IPS-18c (cell line): ENCODE data around the gene SEMA3B.
"Not testable (repeated sequence)": the region's sequence is repeated elsewhere in the genome, so short reads cannot be mapped to it uniquely, and the experiment has no call there.

Experiments
- H3K4me3 ChIP-seq: 2 replicates; pipeline ENCODE4 v1.7.0; 2013; ENCODE audit warnings: low read depth, mild to moderate bottlenecking, low read length, moderate library complexity; ENCODE audit not compliant: insufficient read depth
- H3K9me3 ChIP-seq: one replicate; pipeline ENCODE4 v1.6.1; 2013; ENCODE audit warnings: mild to moderate bottlenecking, low read length, moderate library complexity; ENCODE audit not compliant: control insufficient read depth, insufficient read depth

The SEMA3B gene

DNA sequence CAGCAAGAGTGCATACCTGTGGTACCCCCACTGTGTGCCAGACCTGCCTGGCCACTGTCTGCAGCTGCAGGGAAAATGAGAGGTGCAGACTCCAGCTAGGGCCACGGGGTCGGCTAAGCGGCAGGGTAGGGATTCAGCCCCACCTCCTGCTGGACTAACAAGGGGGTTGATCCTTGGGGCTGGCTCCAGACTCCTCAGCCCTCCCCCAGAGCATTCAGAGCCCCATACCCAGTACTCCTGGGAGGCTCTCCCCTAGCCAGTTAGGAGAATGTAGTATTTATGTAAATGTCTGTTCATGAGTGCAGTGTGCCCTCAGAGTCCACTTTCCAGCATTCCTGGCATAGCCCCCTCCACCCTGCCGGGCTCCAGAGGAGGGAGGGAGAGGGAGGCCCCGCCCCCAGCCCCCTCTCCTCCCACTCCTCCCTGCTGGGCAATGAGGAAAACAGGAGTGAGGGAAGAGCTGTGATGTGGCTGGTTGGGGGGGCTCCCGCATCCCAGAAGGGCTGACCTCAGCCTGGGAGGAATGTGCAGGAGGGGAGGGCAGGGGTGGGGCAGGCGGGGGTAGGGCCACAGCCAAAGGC, 4.5 kb upstream of the SEMA3B start:
- Histone ChIP-seq H3K4me3 (peak overlapping the region; percentile 21; the same call in 1 of the 2 replicates), H3K9me3 (no peaks in the 10 kb centered on the region)

DNA sequence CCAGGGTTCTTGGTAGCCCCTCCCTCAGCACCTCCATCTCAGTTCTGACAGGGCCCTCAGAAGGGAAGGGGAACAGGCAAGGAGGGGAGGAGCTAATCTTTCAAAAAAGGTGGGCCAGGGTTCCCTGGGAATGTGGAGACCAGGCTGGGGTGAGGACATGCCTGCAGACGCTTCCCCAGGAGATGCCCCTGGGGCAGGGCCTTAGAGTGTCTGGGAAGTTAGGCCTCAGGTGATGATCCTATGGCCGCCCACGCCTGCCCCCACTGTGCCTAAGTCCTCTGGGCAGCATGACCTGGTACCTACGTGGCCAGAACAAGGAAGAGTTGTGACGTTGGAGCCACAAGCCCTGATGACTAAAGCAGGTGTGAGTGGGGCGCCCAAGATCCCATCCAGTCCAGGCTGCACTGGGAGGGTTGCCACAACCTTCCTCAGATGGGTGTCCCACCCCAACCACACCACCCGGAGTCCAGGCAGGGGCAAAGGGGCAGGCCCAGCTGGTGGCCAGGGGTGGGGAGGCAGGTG, 3.9 kb upstream of the SEMA3B start:
- no peaks in the 10 kb centered on the region for H3K9me3 ChIP-seq
- H3K4me3 ChIP-seq: no peak overlapping the region

DNA sequence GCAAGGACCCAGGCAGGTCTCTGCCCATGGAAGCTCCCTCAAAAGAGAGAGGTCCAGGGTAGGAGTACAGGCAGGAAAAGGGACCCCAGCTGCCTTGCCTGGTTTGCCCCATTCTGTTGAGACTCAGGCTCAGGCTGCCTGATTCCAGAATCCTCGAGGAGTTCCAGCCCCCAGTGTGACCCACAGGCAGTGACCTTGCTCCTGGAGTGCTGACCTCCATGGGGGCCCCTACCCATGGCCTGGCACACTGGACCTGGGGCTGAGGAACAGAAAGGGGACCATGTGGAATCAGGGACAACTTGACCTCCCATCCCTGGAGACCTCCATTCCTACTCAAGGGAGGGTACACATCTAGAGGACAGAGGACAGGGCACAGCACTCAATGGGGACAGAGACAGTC, 3.4 kb upstream of the SEMA3B start:
- Histone ChIP-seq H3K9me3 (no peaks in the 10 kb centered on the region), H3K4me3 (no peak overlapping the region)

DNA sequence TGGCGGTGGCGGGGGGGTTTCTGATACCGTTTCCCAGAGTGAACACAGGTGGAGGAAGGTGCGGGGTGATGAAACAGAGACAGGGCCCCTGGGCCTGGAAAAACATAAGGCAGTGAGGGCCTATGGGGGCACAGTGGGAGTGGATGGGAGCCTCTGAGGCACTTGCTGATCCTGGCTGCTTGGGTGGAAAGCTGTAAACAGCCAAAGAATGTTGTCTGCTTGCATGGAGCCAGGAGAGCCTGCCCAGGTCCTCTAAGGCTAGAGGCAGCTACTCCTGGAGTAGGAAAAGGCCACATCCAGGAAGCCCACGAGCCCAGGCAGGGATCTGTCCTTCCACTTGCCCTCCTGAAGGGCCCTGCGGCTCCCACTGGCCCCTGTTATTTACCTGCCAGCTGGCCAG, 2.9 kb upstream of the SEMA3B start:
- Histone ChIP-seq H3K9me3 (no peaks in the 10 kb centered on the region), H3K4me3 (no peak overlapping the region)

DNA sequence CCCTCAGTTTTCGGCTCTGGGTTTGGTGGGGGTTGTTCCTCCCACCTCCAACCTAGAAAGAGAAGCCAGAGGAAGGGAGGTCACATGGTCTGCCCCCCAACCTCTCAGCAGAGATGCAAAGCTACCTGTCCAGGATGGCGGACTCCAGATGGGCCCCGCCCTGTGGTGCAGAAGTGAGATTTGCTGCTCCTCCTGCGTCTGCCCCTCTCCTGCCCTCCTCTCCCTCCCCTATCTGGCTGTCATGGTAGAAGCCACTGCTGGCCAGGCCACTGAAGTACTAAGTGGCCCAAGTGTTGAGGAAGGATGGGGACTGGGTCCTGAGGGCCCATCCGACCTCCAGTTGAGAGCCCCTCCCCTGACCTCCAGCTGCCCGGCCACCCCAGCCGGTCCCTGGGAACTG, 2.1 kb upstream of the SEMA3B start:
- H3K4me3 ChIP-seq: peak overlapping the region; percentile 15; the same call in 1 of the 2 replicates
- no peaks in the 10 kb centered on the region for H3K9me3 ChIP-seq

DNA sequence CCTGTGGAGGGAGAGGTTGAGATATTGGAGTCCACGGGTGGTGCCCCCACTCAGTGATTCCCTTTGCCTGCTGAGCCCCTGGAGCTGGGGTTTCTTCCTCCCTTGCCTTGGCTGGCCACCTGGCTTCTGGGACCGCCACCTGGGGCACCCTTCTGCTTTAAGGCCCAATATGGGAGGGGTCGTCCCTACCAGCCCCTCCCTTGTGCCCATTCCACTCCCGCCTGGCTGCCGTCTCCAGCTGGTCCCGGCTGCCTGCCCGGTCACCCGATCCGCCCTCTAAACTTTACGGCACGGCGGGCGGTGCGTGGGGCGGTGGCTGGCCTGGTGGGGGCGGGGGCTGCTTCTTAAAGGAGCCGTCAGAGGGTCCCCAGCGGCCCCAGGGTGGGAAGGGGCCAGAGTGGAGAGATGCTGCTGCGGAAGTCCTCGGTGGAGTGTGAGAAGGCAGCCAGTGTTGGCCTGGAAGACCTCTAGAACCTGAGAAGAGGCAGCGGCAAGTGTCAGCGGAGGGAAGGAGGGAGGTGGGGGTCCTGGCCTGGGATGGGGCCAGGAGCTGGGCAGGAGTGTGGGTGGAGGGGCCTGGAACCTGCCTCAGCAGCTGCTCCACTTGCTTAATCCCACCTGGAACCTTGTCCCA, 1.6 kb upstream of the SEMA3B start:
- H3K4me3 ChIP-seq: peak overlapping the region; percentile 24; the same call in 1 of the 2 replicates
- no peaks in the 10 kb centered on the region for H3K9me3 ChIP-seq

DNA sequence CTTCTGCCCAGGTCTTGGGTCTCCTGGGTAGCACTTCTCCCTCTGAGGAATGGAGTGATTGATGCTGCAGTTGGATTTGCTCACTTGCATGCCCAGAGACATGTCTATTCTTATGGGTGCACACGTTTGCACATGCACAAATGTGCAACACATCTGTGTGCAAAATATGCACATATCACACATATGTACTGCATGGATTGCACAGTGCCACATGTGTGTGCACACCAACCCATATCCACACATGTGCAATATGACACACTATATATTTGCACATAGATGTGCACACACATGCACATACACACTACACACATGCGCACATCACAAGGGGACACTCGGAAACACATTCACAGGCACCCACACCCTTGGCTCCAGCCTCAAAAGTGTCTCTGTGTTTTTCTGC, 671 bp upstream of the SEMA3B start:
- H3K9me3 ChIP-seq: no peaks in the 10 kb centered on the region
- H3K4me3 ChIP-seq: no peak overlapping the region

DNA sequence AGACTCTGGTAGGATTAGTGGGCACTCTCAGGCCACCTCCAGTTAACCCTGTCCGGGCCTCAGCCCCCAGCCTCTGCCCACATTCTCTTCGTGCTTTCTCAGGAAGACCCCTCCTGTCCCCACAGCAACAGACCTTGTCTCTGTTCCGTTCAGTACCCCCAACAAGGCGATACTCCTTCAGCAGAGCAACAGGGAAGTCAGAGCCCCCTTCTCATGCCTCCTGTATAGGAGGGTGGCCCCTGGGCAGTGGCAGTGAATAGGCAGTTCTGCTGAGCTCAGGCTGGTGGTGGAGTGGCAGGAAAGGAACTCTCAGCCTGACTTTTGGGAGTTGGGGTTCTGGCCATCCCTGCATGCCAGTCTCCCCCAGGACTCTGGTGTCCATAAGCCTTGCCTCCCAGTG, 513 bp downstream of the SEMA3B start:
- Histone ChIP-seq H3K9me3 (no peaks in the 10 kb centered on the region), H3K4me3 (no peak overlapping the region)

DNA sequence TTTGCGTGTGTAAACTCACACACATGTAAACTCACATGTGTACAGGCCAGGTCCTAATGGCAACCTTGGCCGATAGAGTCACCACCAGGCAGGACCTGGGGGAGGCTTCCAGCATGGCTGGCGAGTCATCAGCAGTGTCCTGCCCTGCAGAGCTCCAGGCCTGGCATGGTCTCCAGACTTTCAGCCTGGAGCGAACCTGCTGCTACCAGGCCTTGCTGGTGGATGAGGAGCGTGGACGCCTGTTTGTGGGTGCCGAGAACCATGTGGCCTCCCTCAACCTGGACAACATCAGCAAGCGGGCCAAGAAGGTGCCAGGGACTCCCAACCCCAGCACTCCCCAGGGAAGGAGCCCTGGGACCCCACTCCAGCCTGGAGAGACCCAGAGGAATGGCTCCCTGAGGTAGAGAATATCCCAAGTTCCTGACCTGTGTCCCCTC, 1.0 kb downstream of the SEMA3B start:
- no peak overlapping the region; the same call in 1 of the 2 replicates for H3K4me3 ChIP-seq
- H3K9me3 ChIP-seq: no peaks in the 10 kb centered on the region

DNA sequence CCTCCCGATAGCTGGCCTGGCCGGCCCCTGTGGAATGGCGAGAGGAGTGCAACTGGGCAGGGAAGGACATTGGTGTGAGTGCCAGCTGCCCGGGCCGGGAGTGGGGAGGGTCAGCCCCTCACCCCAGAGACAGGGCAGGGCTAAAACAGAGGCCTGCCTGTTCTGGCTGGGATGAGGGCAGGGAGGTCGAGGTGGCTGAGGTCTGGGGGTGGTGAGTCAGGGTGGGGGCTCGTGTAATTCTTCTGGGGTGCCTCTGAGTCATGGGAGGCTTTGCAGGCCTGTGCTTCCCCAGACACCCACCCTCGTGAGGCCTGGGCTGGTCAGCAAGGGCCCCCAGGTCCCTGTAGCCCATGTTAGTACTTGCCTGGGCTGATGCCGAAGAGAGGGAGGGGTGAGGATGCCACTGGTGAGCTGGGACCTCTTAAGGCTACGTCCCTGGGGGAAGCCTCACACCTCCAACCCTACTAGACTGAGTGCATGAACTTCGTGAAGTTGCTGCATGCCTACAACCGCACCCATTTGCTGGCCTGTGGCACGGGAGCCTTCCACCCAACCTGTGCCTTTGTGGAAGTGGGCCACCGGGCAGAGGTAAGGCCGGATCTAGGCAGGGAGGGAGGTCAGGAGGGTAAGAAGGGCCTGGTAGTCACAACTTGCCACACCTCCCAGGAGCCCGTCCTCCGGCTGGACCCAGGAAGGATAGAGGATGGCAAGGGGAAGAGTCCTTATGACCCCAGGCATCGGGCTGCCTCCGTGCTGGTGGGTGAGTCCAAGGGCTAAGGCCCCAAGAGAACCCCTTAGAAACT, 1.7 kb downstream of the SEMA3B start:
- Histone ChIP-seq H3K4me3 (no peak overlapping the region), H3K9me3 (no peaks in the 10 kb centered on the region)

DNA sequence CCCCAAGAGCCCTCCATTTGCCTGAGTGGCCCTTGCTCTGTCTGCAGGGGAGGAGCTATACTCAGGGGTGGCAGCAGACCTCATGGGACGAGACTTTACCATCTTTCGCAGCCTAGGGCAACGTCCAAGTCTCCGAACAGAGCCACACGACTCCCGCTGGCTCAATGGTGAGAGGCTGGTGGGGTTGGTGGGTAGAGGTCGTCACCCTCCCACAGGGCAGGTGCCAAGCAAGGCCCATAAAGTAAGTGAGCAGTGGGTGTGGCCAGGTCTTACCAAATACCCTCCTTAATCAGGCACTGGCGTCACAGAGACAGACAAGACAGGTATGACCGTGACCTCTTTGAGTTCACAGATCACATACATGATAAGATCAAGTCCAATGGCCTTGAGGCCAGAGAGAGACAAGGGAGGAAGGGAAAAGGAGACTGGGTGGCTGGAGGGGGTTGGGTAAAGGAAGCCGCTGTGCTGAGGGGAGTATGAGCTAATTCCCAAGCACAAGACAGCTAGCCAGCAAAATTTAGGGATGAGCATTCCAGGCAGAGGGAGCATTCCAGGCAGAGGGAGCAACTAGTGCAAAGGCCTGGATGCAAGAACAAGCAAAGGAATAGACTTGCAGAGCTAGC, 2.5 kb downstream of the SEMA3B start:
- no peaks in the 10 kb centered on the region for H3K9me3 ChIP-seq
- H3K4me3 ChIP-seq: no peak overlapping the region

DNA sequence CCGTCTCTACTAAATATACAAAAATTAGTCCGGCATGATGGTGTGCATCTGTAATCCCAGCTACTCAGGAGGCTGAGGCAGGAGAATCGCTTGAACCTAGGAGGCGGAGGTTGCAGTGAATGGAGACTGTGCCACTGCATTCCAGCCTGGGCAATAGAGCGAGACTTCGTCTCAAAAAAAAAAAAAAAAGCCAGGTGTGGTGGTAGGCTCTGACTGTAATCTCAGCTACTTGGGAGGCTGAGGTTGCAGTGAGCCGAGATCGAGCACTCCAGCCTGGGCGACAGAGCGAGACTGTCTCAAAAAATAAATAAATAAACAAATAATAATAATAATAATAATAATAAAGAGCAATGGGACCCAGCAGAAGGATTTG, 3.6 kb downstream of the SEMA3B start:
- H3K9me3 ChIP-seq, H3K4me3 ChIP-seq: not testable (repeated sequence)

DNA sequence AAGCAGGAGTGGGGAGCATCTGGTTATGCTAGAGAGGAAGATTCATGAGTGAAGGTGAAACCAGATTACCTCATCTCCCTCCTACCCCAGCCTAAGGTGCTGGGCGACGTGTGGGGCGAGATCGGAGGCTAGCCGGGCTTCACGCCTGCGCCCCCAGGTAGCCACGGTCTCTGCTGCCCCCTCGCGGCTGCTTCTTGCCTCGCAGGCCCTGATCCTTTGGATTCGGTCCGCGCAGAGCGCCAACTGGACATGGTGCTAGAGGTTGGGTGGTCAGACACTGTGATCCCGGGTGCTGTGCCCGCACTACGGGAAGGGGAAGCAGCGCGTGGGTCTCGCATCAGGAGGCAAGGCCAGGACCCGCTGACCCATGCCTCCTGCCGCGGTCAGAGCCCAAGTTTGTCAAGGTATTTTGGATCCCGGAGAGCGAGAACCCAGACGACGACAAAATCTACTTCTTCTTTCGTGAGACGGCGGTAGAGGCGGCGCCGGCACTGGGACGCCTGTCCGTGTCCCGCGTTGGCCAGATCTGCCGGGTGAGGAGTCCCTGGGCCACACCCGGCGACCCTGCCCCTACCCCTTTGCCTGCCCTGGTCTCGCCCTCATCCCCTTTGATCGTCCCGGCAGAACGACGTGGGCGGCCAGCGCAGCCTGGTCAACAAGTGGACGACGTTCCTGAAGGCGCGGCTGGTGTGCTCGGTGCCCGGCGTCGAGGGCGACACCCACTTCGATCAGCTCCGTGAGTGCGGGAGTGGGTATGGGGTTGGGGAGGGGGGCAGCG, 4.2 kb downstream of the SEMA3B start:
- Histone ChIP-seq H3K4me3 (peak overlapping the region; percentile 31; the same call in 1 of the 2 replicates), H3K9me3 (no peaks in the 10 kb centered on the region)

DNA sequence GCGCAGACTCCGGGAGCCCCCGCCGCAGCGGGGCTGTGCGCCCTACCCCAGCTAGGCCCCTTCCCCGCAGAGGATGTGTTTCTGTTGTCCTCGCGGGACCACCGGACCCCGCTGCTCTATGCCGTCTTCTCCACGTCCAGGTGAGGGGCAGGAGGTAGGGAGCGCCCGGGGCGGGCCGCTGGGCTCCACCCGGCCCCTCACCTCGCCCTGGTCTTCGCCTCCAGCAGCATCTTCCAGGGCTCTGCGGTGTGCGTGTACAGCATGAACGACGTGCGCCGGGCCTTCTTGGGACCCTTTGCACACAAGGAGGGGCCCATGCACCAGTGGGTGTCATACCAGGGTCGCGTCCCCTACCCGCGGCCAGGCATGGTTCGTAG, 4.7 kb downstream of the SEMA3B start:
- H3K4me3 ChIP-seq: peak overlapping the region; percentile 31; the same call in 1 of the 2 replicates

DNA sequence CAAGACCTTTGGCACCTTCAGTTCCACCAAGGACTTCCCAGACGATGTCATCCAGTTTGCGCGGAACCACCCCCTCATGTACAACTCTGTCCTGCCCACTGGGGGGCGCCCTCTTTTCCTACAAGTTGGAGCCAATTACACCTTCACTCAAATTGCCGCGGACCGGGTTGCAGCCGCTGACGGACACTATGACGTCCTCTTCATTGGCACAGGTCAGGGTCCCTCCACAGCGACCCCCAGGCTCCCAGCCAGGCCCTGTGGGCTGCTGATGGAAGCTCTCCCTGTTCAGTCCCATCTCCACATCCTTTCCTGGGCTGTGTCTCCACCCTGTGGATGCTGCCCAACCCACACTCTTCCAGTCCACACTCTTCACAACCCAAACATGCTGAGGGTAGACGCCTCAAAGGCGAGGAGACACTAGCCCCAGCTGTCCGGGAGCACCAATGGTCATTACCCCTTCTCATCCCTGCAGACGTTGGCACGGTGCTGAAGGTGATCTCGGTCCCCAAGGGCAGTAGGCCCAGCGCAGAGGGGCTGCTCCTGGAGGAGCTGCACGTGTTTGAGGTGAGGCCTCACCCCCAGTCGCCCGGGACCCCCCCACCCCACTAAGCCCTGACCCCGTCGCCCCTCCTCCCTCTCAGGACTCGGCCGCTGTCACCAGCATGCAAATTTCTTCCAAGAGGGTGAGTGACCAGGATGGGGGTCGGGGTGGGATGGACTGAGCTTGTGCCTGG, 5.6 kb downstream of the SEMA3B start:
- Histone ChIP-seq H3K9me3 (no peaks in the 10 kb centered on the region), H3K4me3 (no peak overlapping the region; the same call in 1 of the 2 replicates)

More for the DNA sequence above, 4.7 kb downstream of the SEMA3B start:
- H3K9me3 ChIP-seq: no peaks in the 10 kb centered on the region
